Activated CD4-positive, alpha-beta T cell treated with anti-CD3 and anti-CD28 coated beads for 36 hours (primary cell): ENCODE results near the gene SCGB1A1. TPM values are rescaled to one million over a fixed set of nuclear protein-coding genes. Genes with fewer than 3 reads are reported as not detected.
A peak's percentile ranks its signal among the peaks of the same experiment; 100 is the strongest.
"Not testable (repeated sequence)": the region's sequence is repeated elsewhere in the genome, so short reads cannot be mapped to it uniquely, and the experiment has no call there.

Source experiments
- ATAC-seq: fragments of 200-7000 bp; cut with Tn5 transposase; one replicate; pipeline ENCODE4 v1.10.0; 2021; ENCODE audit warnings: mild to moderate bottlenecking, moderate library complexity
- CTCF ChIA-PET: fragments of 350-600 bp; sonication (Branson Sonifier 250); formaldehyde crosslinking; loops from one replicate; lab custom pipeline; 2021; ENCODE audit warnings: antibody characterized with exemption; lab: Charles Lee
- POLR2A ChIA-PET: fragments of 350-600 bp; sonication (Branson Sonifier 250); formaldehyde crosslinking; loops from one replicate; lab custom pipeline; 2021; ENCODE audit warnings: antibody characterized with exemption, inconsistent platforms; lab: Charles Lee
- DNase-seq: peaks from one replicate; pipeline ENCODE4 v3.0.0-alpha.2; 2020
- H3K27ac Mint-ChIP-seq: one replicate; pipeline ENCODE4 v1.8.0; 2021; ENCODE audit warnings: mixed read lengths
- H3K27me3 Mint-ChIP-seq: one replicate; pipeline ENCODE4 v1.8.0; 2021; ENCODE audit warnings: mixed read lengths
- H3K36me3 Mint-ChIP-seq: one replicate; pipeline ENCODE4 v1.8.0; 2021; ENCODE audit warnings: low read depth, mixed read lengths
- H3K4me1 Mint-ChIP-seq: one replicate; pipeline ENCODE4 v1.8.0; 2021; ENCODE audit warnings: mixed read lengths
- H3K4me3 Mint-ChIP-seq: one replicate; pipeline ENCODE4 v1.8.0; 2021; ENCODE audit warnings: mild to moderate bottlenecking, moderate library complexity, mixed read lengths
- H3K9me3 Mint-ChIP-seq: one replicate; pipeline ENCODE4 v1.8.0; 2021; ENCODE audit warnings: low read depth, mixed read lengths
- intact Hi-C, 2 experiments: fragments of 100-400 bp; cut with DNase I in 1 of 2; cut with micrococcal nuclease in 1 of 2; formaldehyde crosslinking; loops; one replicate each; pipeline versions ENCODE4 v1.14.2 to v1.15.1; 2022 to 2024; cut with DNase I, micrococcal nuclease
- total RNA-seq, 2 experiments: library from RNA; stranded (reverse); gene quantifications; one replicate each; pipeline ENCODE4 v1.2.3, GENCODE V29; 2021

SCGB1A1 gene
- total RNA-seq, 2 experiments from 2014 or later: not detected

GRCh38 chr11:62437616-62438015 lies 18.8 kb downstream of the SCGB1A1 start:
- intact Hi-C loops: no loop called here
- ChIA-PET POLR2A (no interaction called here), CTCF (interaction anchor here (1.1 to 2.7 kb wide), 3 partner anchors 11 to 33 kb away, joined by 3 to 20 read pairs (median 4); no protein-coding TSS in a partner anchor)
- H3K4me1 Mint-ChIP-seq: peaks cover 13% of the 10 kb centered on the region
- H3K27me3 Mint-ChIP-seq: no peaks in the 10 kb centered on the region
- DNase-seq (no peak), ATAC-seq (no peak)
- H3K4me3 Mint-ChIP-seq: no peak overlapping the region
- no peaks in the 10 kb centered on the region for H3K36me3 Mint-ChIP-seq
- no peaks in the 10 kb centered on the region for H3K9me3 Mint-ChIP-seq
- H3K27ac Mint-ChIP-seq: no peak overlapping the region

- Mint-ChIP-seq H3K27ac (no peak overlapping the region), H3K4me1 (peaks cover 9% of the 10 kb centered on the region), H3K36me3 (no peaks in the 10 kb centered on the region), H3K4me3 (no peak overlapping the region), H3K9me3 (no peaks in the 10 kb centered on the region), H3K27me3 (no peaks in the 10 kb centered on the region)
- ATAC-seq (no peak), DNase-seq (no peak)
- ChIA-PET CTCF (interaction anchor here (0.6 to 2.0 kb wide), 2 partner anchors 17 to 117 kb away, joined by 3 to 5 read pairs; no protein-coding TSS in a partner anchor), POLR2A (no interaction called here)
- intact Hi-C loops: no loop called here
These were observed 19.8 kb downstream of the SCGB1A1 start for GRCh38 chr11:62438641-62439040.

- DNase-seq: no peak
- ChIA-PET POLR2A (no interaction called here), CTCF (interaction anchor here (0.8 to 2.0 kb wide), 2 partner anchors 18 to 103 kb away, joined by 4 to 5 read pairs; no protein-coding TSS in a partner anchor)
- H3K9me3 Mint-ChIP-seq: no peaks in the 10 kb centered on the region
- no peaks in the 10 kb centered on the region for H3K27me3 Mint-ChIP-seq
- intact Hi-C loops: no loop called here
- H3K4me3 Mint-ChIP-seq: no peak overlapping the region
- no peak for ATAC-seq
- H3K36me3 Mint-ChIP-seq: no peaks in the 10 kb centered on the region
- H3K4me1 Mint-ChIP-seq: peaks cover 12% of the 10 kb centered on the region
- no peak overlapping the region for H3K27ac Mint-ChIP-seq
These were observed 21.2 kb downstream of the SCGB1A1 start for GRCh38 chr11:62439785-62440602.

GRCh38 chr11:62443390-62444235 lies 24.8 kb downstream of the SCGB1A1 start:
- ChIA-PET POLR2A (interaction anchor here (0.9 kb wide), 1 partner anchor 108 kb away, joined by 4 read pairs; no protein-coding TSS in a partner anchor), CTCF (interaction anchor here (0.7 to 1.7 kb wide), 4 partner anchors 16 to 1582 kb away, joined by 3 to 4 read pairs (median 4); no protein-coding TSS in a partner anchor)
- H3K4me3 Mint-ChIP-seq: peak overlapping the region; percentile 63
- H3K36me3 Mint-ChIP-seq: no peaks in the 10 kb centered on the region
- no peak overlapping the region for H3K27ac Mint-ChIP-seq
- DNase-seq (no peak), ATAC-seq (no peak)
- H3K9me3 Mint-ChIP-seq: no peaks in the 10 kb centered on the region
- intact Hi-C loops: no loop called here
- peaks cover 7% of the 10 kb centered on the region for H3K4me1 Mint-ChIP-seq
- peaks cover 15% of the 10 kb centered on the region for H3K27me3 Mint-ChIP-seq

GRCh38 chr11:62444236-62444833 lies 25.5 kb downstream of the SCGB1A1 start:
- intact Hi-C loops: no loop called here
- ChIA-PET POLR2A (interaction anchor here (0.9 kb wide), 1 partner anchor 107 kb away, joined by 4 read pairs; no protein-coding TSS in a partner anchor), CTCF (interaction anchor here (0.6 to 1.7 kb wide), 7 partner anchors 17 to 1581 kb away, joined by 3 to 4 read pairs (median 3); partner anchors contain the start of gene LBHD1)

GRCh38 chr11:62444835-62445234 lies 26.0 kb downstream of the SCGB1A1 start:
- POLR2A ChIA-PET: interaction anchor here (0.9 kb wide), 1 partner anchor 107 kb away, joined by 4 read pairs; no protein-coding TSS in a partner anchor
- ATAC-seq (peak; percentile 16), DNase-seq (no peak)
- peaks cover 7% of the 10 kb centered on the region for H3K4me1 Mint-ChIP-seq
- no peak overlapping the region for H3K27ac Mint-ChIP-seq
- peak overlapping the region; percentile 63 for H3K4me3 Mint-ChIP-seq
- CTCF ChIA-PET: interaction anchor here (0.6 to 1.7 kb wide), 5 partner anchors 17 to 227 kb away, joined by 3 to 4 read pairs (median 3); partner anchors contain the start of gene LBHD1
- no peaks in the 10 kb centered on the region for H3K36me3 Mint-ChIP-seq
- H3K9me3 Mint-ChIP-seq: no peaks in the 10 kb centered on the region
- peaks cover 15% of the 10 kb centered on the region for H3K27me3 Mint-ChIP-seq
- intact Hi-C loops: no loop called here

More at GRCh38 chr11:62444236-62444833, 25.5 kb downstream of the SCGB1A1 start:
- Mint-ChIP-seq H3K4me3 (peak overlapping the region; percentile 63), H3K27ac (no peak overlapping the region), H3K9me3 (no peaks in the 10 kb centered on the region), H3K27me3 (peaks cover 15% of the 10 kb centered on the region), H3K36me3 (no peaks in the 10 kb centered on the region), H3K4me1 (peaks cover 7% of the 10 kb centered on the region)
- peak; percentile 79 for ATAC-seq
- peak; percentile 72 for DNase-seq

- H3K27ac Mint-ChIP-seq: no peak overlapping the region
- POLR2A ChIA-PET: interaction anchor here (0.6 kb wide), 1 partner anchor 84 kb away, joined by 4 read pairs; no protein-coding TSS in a partner anchor
These were observed 26.5 kb downstream of the SCGB1A1 start for GRCh38 chr11:62445314-62445740.

GRCh38 chr11:62446091-62446490 lies 27.3 kb downstream of the SCGB1A1 start:
- peaks cover 7% of the 10 kb centered on the region for H3K4me1 Mint-ChIP-seq
- DNase-seq: no peak
- no peaks in the 10 kb centered on the region for H3K9me3 Mint-ChIP-seq
- intact Hi-C loops: no loop called here
- POLR2A ChIA-PET: interaction anchor here (0.6 kb wide), 1 partner anchor 93 kb away, joined by 3 read pairs; no protein-coding TSS in a partner anchor
- H3K4me3 Mint-ChIP-seq: no peak overlapping the region
- peaks cover 15% of the 10 kb centered on the region for H3K27me3 Mint-ChIP-seq
- no peak for ATAC-seq
- CTCF ChIA-PET: interaction anchor here (0.7 to 1.1 kb wide), 2 partner anchors 22 to 53 kb away, joined by 3 read pairs; no protein-coding TSS in a partner anchor
- H3K36me3 Mint-ChIP-seq: no peaks in the 10 kb centered on the region
- H3K27ac Mint-ChIP-seq: no peak overlapping the region

More at GRCh38 chr11:62445314-62445740, 26.5 kb downstream of the SCGB1A1 start:
- intact Hi-C loops: no loop called here
- Mint-ChIP-seq H3K4me3 (no peak overlapping the region), H3K27me3 (peaks cover 15% of the 10 kb centered on the region), H3K9me3 (no peaks in the 10 kb centered on the region), H3K36me3 (no peaks in the 10 kb centered on the region), H3K4me1 (peaks cover 7% of the 10 kb centered on the region)
- no peak for ATAC-seq
- DNase-seq: no peak
- CTCF ChIA-PET: interaction anchor here (1.0 kb wide), 1 partner anchor 147 kb away, joined by 3 read pairs; no protein-coding TSS in a partner anchor

- H3K36me3 Mint-ChIP-seq: no peaks in the 10 kb centered on the region
- no peak for ATAC-seq
- no peak overlapping the region for H3K4me3 Mint-ChIP-seq
- H3K27me3 Mint-ChIP-seq: peaks cover 15% of the 10 kb centered on the region
- intact Hi-C loops: no loop called here
- peaks cover 6% of the 10 kb centered on the region for H3K4me1 Mint-ChIP-seq
- DNase-seq: no peak
- H3K9me3 Mint-ChIP-seq: no peaks in the 10 kb centered on the region
- ChIA-PET POLR2A (no interaction called here), CTCF (interaction anchor here (1.0 to 1.7 kb wide), 3 partner anchors 10 to 20 kb away, joined by 3 read pairs; no protein-coding TSS in a partner anchor)
- no peak overlapping the region for H3K27ac Mint-ChIP-seq
These were observed 30.6 kb downstream of the SCGB1A1 start for GRCh38 chr11:62449451-62449851.

GRCh38 chr11:62449912-62450311 lies 31.1 kb downstream of the SCGB1A1 start:
- DNase-seq, intact Hi-C loops: not testable (repeated sequence)

More at GRCh38 chr11:62449912-62450311, 31.1 kb downstream of the SCGB1A1 start:
- POLR2A ChIA-PET, ATAC-seq, H3K4me3 Mint-ChIP-seq, H3K27ac Mint-ChIP-seq, H3K4me1 Mint-ChIP-seq, H3K36me3 Mint-ChIP-seq, H3K9me3 Mint-ChIP-seq: not testable (repeated sequence)
- CTCF ChIA-PET: interaction anchor here (0.6 to 1.7 kb wide), 4 partner anchors 10 to 25 kb away, joined by 3 read pairs; no protein-coding TSS in a partner anchor
- H3K27me3 Mint-ChIP-seq: peaks cover 15% of the 10 kb centered on the region
